Measurements from ENCODE around the gene PTPN3. TPM values are rescaled to one million over a fixed set of nuclear protein-coding genes. Genes with fewer than 3 reads are reported as not detected.
"Not testable (repeated sequence)": the region's sequence is repeated elsewhere in the genome, so short reads cannot be mapped to it uniquely, and the experiment has no call there.

Gene PTPN3
- total RNA-seq, 2 experiments from 2014 or later: not detected

DNA sequence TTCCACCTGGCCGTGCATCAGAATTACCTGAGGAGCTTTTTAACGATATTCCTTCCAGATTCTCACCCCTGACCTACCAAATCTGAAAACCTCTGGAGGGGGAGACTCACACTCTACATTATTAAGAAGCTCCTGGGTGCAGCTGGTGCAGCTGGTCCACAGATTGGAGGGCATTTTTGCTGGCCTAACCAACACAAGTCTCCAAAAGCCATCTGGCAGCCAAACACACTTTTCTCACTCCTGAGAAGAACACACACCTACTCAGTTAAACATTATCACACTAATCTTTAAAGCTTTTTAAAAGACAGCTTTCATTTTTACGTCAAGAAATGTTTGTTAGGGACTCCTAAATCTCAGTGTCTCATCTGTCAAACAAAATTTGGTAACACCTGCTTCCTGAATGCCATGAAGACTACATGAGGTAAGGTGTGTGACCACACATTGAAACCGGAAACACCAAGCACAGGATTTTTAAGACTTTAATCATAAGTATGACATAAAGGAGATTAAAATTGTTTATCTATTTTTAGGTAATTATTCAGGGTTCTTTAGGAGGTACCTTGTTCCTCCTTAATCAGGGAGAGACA lies 14.2 kb upstream of the PTPN3 start:
- H3K79me2 ChIP-seq (ENCODE audit: insufficient read depth, low read depth, low read length): no peaks in the 10 kb centered on the region
- TF ChIP-seq EZH2phosphoT487 (IDR thresholded peaks at IDR 0.05; ENCODE audit: borderline replicate concordance, low read depth, low read length): no peak
- TF ChIP-seq, protein P1, sequence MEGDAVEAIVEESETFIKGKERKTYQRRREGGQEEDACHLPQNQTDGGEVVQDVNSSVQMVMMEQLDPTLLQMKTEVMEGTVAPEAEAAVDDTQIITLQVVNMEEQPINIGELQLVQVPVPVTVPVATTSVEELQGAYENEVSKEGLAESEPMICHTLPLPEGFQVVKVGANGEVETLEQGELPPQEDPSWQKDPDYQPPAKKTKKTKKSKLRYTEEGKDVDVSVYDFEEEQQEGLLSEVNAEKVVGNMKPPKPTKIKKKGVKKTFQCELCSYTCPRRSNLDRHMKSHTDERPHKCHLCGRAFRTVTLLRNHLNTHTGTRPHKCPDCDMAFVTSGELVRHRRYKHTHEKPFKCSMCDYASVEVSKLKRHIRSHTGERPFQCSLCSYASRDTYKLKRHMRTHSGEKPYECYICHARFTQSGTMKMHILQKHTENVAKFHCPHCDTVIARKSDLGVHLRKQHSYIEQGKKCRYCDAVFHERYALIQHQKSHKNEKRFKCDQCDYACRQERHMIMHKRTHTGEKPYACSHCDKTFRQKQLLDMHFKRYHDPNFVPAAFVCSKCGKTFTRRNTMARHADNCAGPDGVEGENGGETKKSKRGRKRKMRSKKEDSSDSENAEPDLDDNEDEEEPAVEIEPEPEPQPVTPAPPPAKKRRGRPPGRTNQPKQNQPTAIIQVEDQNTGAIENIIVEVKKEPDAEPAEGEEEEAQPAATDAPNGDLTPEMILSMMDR (conservative IDR thresholded peaks at IDR 0.05; ENCODE audit: low read length): no peak
- POLR2A ChIA-PET: no interaction called here
- CTCF ChIA-PET (ENCODE audit: unreplicated experiment): no interaction called here
- no TSS peak for BruUV-seq (replicated peaks)
- no peak overlapping the region for H2AFZ ChIP-seq (ENCODE audit: low read length)
- H3K36me3 ChIP-seq (ENCODE audit: insufficient read depth, low read length): no peaks in the 10 kb centered on the region
- H3K27ac ChIP-seq (ENCODE audit: low read depth, low read length, poor library complexity, severe bottlenecking): no peak overlapping the region
- H3K9me2 ChIP-seq (ENCODE audit: insufficient read depth, low read length): no peaks in the 10 kb centered on the region
- no peaks in the 10 kb centered on the region for H3K4me1 ChIP-seq (ENCODE audit: insufficient read depth, low read length, poor library complexity, severe bottlenecking)
- no peak overlapping the region for H3K4me3 ChIP-seq (ENCODE audit: low read depth, low read length, poor library complexity, severe bottlenecking)
- no peak for DNase-seq (ENCODE audit: low spot score)
- intact Hi-C loops (cut with micrococcal nuclease; ENCODE audit: unreplicated experiment): no loop called here
- H4K20me1 ChIP-seq (ENCODE audit: insufficient read depth, low read length): no peaks in the 10 kb centered on the region
- H3K4me2 ChIP-seq (ENCODE audit: low read length): no peak overlapping the region
- no peaks in the 10 kb centered on the region for H3K9me3 ChIP-seq (ENCODE audit: low read length)

DNA sequence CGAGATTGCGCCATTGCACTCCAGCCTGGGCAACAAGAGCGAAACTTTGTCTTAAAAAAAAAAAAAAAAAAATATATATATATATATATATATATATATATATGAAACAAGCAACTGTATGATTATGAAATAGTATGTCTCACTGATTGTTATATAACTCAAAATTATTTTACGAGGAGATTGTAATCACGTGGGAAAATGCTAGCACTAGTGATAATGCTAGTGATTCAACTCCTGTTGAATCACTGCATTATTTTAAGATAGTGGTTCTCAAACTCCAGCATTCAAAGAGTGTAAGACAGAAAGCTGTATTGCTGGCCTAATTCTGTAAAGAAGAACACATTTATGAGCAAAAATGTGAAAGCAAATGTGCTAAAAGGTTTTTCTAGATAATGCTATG lies 12.4 kb upstream of the PTPN3 start:
- BruUV-seq (replicated peaks): no TSS peak
- ChIA-PET POLR2A (no interaction called here), CTCF (ENCODE audit: unreplicated experiment) (no interaction called here)
- Histone ChIP-seq H3K36me3 (ENCODE audit: insufficient read depth, low read length) (no peaks in the 10 kb centered on the region), H3K9me3 (ENCODE audit: low read length) (no peaks in the 10 kb centered on the region), H3K27ac (ENCODE audit: low read depth, low read length, poor library complexity, severe bottlenecking) (no peak overlapping the region), H4K20me1 (ENCODE audit: insufficient read depth, low read length) (no peaks in the 10 kb centered on the region), H2AFZ (ENCODE audit: low read length) (no peak overlapping the region), H3K4me2 (ENCODE audit: low read length) (no peak overlapping the region), H3K9me2 (ENCODE audit: insufficient read depth, low read length) (no peaks in the 10 kb centered on the region), H3K4me3 (ENCODE audit: low read depth, low read length, poor library complexity, severe bottlenecking) (no peak overlapping the region), H3K4me1 (ENCODE audit: insufficient read depth, low read length, poor library complexity, severe bottlenecking) (no peaks in the 10 kb centered on the region), H3K79me2 (ENCODE audit: insufficient read depth, low read depth, low read length) (no peaks in the 10 kb centered on the region)
- no peak for TF ChIP-seq EZH2phosphoT487 (IDR thresholded peaks at IDR 0.05; ENCODE audit: borderline replicate concordance, low read depth, low read length)
- TF ChIP-seq, protein P1 (conservative IDR thresholded peaks at IDR 0.05; ENCODE audit: low read length): no peak
- DNase-seq (ENCODE audit: low spot score): no peak
- intact Hi-C loops (cut with micrococcal nuclease; ENCODE audit: unreplicated experiment): no loop called here

DNA sequence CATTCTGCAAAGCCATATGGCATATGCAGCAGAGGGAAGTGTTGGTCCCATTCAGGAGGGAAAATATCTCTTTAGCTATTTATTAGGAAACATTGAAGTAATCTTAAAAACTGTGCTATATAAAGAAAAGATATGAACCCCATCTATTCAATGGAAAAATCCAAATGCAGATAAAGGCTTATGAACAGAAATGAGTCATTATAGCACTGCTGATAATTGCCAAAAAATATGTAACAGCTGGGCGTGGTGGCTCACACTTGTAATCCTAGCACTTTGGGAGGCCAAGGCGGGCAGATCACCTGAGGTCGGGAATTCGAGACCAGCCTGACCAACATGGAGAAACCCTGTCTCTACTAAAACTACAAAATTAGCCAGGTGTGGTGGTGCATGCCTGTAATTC lies 11.9 kb upstream of the PTPN3 start:
- H3K36me3 ChIP-seq (ENCODE audit: insufficient read depth, low read length); CTCF ChIA-PET (ENCODE audit: unreplicated experiment); DNase-seq (ENCODE audit: low spot score); intact Hi-C loops (cut with micrococcal nuclease; ENCODE audit: unreplicated experiment); H3K27ac ChIP-seq (ENCODE audit: low read depth, low read length, poor library complexity, severe bottlenecking); H4K20me1 ChIP-seq (ENCODE audit: insufficient read depth, low read length); H3K4me2 ChIP-seq (ENCODE audit: low read length); POLR2A ChIA-PET; H3K9me3 ChIP-seq (ENCODE audit: low read length); H3K4me3 ChIP-seq (ENCODE audit: low read depth, low read length, poor library complexity, severe bottlenecking); BruUV-seq (replicated peaks); H2AFZ ChIP-seq (ENCODE audit: low read length); H3K9me2 ChIP-seq (ENCODE audit: insufficient read depth, low read length); H3K4me1 ChIP-seq (ENCODE audit: insufficient read depth, low read length, poor library complexity, severe bottlenecking); H3K79me2 ChIP-seq (ENCODE audit: insufficient read depth, low read depth, low read length): not testable (repeated sequence)
